Body of pancreas (tissue), 4 donors: ENCODE results near the gene PTPRD.

ENCODE experiments used
- POLR2A ChIP-seq, 3 donors: fragments of 450-650 bp; IDR thresholded peaks; one replicate each; pipeline ENCODE4 v1.6.1; 2016; ENCODE audit warnings: antibody characterized with exemption in 3 of 3, mild to moderate bottlenecking in 2 of 3
- TF ChIP-seq, protein P1 (sequence below), 7 experiments: fragments of 450-650 bp in 4 of 7; fragments of 200-600 bp in 3 of 7; sonication (generic) in 3 of 7; IDR thresholded peaks; one replicate each; pipeline ENCODE4 v1.5.1; 2016 to 2019; ENCODE audit warnings: antibody characterized with exemption in 7 of 7

DNA sequence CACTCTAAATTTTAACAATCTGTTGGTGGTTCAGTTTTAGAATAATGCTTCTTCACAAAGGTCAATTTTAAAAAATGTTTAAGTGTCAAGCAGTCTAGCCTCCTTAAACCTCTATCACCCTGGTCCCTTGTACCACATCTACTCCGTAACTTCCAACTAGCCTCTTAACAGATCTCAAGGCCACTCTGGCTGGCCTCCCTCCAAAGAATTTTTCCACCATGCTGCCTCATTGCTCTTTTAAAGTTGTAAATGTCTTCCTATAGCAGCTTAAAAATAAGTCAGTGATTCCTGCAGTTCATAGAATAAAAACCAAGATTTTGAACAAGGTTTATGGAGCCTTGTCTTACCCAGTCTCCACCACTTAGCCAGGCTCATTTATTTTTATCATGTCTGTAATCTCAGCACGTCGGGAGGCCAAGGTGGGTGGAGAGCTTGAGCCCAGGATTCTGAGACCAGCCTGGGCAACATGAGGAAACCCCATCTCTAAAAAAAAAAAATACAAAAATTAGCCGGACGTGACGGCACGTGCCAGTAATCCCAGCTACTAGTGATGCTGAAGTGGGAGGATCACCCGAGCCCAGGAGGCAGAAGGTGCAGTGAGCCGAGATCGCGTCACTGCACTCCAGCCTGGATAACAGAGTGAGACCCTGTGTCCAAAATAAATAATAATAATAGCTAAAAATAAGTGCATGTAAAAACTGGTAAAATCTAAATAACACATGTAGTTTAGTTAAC is 1888.4 kb downstream of the PTPRD start:
- TF ChIP-seq, protein P1, sequence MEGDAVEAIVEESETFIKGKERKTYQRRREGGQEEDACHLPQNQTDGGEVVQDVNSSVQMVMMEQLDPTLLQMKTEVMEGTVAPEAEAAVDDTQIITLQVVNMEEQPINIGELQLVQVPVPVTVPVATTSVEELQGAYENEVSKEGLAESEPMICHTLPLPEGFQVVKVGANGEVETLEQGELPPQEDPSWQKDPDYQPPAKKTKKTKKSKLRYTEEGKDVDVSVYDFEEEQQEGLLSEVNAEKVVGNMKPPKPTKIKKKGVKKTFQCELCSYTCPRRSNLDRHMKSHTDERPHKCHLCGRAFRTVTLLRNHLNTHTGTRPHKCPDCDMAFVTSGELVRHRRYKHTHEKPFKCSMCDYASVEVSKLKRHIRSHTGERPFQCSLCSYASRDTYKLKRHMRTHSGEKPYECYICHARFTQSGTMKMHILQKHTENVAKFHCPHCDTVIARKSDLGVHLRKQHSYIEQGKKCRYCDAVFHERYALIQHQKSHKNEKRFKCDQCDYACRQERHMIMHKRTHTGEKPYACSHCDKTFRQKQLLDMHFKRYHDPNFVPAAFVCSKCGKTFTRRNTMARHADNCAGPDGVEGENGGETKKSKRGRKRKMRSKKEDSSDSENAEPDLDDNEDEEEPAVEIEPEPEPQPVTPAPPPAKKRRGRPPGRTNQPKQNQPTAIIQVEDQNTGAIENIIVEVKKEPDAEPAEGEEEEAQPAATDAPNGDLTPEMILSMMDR (IDR thresholded peaks at IDR 0.05): no peak
- TF ChIP-seq POLR2A (IDR thresholded peaks at IDR 0.05): no peak
